ENCODE measurements around the gene PPP1R12B.
"Not testable (repeated sequence)": the region's sequence is repeated elsewhere in the genome, so short reads cannot be mapped to it uniquely, and the experiment has no call there.

The PPP1R12B gene

GRCh38 chr1:202619505-202619904 is 271.0 kb downstream of the PPP1R12B start:
- no peak for DNase-seq

DNA sequence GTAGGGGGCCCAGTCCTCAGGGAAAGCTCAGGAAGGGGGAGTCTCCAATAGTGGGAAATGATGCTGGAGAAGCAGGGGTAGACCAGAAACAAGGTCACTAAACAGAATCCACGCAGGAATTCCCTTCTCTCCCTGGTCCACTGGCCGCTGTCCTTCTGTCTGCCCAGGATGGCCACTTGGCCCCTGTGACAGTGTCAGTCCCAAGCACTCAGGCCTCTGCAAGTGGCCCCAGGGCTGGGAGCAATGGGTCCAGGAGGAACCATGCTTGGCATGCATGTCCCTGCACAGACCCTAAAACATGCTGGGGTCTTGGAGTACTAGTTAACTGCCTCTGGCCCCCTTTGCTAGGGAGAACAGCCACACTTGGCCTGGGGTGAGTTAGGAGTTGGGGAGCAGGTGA is 271.5 kb downstream of the PPP1R12B start:
- DNase-seq = not testable (repeated sequence)

GRCh38 chr1:202621446-202621845 is 272.9 kb downstream of the PPP1R12B start:
- DNase-seq = no peak

DNA sequence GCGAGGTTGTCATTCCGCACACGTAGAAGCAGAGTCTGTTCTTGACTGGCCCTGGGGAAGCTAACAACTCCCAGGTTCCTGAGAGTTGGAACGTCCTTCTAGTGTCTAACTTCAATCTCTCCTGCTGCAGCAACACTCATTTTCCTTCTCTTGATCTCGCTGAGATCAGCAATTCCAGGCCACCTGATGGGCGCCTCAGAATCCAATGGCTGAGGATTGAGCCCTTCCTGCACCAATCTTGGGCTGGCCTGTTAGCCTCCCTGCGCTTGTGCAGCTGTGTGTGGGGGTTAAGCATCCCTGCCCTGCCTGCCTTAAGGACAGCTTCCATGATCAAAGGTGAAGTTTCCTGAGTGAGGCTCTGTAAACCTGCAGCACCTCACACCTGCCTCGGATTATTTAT is 273.9 kb downstream of the PPP1R12B start:
- DNase-seq = no peak

DNA sequence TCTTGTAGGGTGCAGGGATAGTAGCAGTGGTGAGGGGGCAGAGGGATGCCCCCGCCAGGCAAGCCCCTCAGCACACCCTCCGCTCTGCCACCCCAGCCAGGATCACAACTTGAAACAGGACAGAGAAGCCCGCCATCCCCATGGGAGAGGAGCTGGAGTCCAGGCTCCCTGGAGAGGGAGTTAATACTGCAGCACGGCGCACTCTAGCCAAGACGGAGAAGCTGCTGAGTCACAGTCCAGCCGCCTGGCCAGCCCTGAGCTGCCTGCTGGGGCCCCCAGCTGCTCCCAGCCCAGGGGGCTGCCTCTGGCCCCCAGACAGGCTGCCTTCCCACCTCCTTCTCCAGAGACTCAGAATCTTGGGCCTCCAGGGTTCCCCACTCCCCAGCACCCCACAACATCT is 274.6 kb downstream of the PPP1R12B start:
- no peak for DNase-seq

GRCh38 chr1:202623476-202623875 is 275.0 kb downstream of the PPP1R12B start:
- not testable (repeated sequence) for DNase-seq

DNA sequence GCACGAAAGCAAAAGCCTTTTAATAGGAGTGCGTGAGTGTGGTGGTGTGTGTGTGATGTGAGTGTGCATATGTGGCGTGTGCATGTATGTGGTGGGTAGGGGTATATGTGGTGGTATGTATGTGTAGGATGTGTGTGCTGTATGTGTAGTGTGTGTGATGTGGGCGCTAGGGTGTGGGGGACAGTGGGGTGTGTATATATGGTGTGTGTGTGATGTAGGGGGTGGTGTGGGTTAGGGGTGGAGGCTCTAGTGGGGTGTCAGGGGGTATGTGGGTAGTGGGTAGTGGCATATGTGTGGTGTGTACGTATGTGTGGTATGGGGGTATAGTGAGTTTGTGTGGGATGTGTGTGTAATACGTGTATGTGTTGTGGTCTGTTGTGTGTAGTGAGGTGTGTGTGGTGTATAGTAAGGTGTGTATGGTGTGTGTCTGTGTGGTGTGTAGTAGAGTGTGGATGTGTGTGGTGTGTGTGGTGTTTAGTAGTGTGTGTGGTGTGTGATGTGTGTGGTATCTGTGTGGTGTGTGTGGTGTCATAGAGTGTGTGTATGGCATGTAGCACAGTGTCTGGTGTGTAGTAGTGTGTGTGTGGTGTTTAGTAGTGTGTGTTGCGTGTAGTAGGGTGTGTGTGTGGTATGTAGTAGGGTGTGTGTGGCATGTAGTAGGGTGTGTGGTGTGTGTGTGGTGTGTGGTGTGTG is 275.7 kb downstream of the PPP1R12B start:
- no peak for DNase-seq

- DNase-seq = no peak
These were observed 276.2 kb downstream of the PPP1R12B start for GRCh38 chr1:202624781-202625108.

DNA sequence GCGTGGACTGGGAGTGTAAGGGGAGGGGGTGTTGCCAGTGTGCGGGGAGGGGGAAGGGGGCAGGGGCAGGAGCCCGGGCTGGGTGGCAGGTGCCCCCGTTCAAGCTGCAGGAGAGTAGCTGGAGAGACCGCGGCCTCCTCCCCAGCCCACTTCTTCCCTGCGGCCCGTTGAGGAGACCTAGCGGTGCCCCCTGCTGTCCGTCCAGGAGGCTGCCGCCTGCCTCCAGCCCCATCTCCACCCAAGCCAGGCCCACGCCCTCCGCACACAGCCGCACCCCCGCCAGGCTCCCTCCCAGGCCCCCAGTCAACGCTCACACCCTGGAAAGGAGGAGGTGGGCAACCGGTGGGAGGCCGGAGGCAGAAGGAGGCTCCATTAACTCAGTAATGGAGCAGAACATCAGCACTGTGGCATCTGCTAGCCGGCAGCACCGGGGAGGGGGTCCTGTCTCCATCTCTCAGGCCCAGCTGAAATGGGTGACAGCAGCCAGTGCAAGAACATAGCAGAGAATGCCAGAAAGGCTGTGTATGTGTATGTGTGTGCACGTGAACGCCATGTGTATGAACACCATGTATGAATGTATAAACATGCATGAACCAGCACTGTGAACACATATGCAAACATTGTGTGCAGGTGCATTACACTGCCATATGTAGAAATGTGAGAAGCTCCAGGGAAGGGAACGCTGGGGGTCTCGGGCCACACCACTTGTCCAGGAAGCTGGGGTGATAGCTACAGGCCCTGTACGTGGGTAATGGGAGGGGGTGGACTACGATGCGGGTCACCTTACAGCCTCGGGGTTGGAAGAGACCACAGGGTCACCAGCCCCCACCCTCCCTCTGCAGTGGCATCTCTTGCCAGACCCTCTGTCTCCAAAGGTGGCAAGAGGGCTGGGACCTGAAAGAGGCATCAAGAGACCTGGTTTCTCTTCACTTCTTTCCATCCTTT is 277.2 kb downstream of the PPP1R12B start:
- peak; percentile 50 for DNase-seq

DNA sequence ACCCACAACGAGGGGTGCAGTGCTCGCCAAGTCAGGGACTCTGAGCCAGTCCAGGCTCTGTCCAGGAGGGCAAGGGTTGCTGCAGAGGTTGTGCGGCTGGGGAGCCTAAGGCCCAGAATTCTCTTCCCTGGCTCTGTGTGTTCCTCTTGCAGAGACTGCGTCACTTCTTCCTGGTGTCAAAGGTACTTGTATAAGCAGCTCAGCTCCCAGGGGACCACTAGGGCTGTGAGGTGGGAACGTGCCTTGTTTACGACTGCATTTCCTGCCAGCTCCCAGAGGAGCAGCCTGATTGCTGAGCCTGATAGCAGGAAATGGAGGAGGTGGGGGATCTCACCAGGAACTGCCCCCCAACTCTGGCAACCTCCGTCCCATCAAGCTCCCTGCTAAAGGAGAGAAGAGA is 278.5 kb downstream of the PPP1R12B start:
- not testable (repeated sequence) for DNase-seq

GRCh38 chr1:202627841-202628565 is 279.5 kb downstream of the PPP1R12B start:
- no peak for DNase-seq

GRCh38 chr1:202628646-202629215 is 280.2 kb downstream of the PPP1R12B start:
- no peak for DNase-seq

GRCh38 chr1:202629257-202629811 is 280.8 kb downstream of the PPP1R12B start:
- DNase-seq = not testable (repeated sequence)

DNA sequence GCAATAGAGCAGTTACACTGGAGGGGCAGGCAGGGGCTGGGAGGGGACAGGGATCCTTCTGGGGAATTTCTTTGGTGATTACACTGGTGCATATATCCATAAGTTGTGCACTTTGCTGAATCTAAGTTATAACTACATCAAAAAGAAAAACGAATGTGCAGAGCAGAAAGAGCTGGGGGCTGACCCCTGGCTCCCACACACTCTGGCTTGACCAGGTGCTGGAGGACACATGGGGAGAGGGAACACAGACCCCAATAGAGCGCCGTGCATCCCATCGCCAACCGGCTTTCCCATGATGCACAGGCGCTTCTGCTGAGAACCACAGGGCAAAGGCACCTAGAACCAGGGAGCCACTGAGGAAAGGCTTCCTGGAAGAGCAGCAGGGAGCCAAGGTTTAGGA is 281.6 kb downstream of the PPP1R12B start:
- not testable (repeated sequence) for DNase-seq

DNA sequence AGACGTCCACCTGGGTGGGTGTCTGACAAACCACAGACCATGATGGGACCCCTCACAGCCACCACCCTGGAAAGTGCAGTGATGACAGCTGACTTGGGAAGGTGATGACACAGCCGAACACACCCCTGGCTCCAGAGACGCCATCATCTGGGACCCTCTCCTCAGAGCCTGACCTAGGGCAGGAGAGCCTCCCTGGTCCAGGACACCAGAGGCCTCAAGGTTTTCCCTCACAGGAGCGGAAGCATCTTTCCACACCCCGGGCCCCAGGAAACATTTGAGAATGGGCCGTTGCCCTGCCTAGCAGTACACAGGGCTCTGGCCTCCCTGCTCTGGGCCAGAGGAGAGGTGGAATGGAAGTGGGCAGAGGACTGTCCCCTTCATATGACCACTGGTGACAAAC is 282.0 kb downstream of the PPP1R12B start:
- no peak for DNase-seq

- DNase-seq = no peak
These were observed 282.8 kb downstream of the PPP1R12B start for GRCh38 chr1:202631076-202631923.

DNA sequence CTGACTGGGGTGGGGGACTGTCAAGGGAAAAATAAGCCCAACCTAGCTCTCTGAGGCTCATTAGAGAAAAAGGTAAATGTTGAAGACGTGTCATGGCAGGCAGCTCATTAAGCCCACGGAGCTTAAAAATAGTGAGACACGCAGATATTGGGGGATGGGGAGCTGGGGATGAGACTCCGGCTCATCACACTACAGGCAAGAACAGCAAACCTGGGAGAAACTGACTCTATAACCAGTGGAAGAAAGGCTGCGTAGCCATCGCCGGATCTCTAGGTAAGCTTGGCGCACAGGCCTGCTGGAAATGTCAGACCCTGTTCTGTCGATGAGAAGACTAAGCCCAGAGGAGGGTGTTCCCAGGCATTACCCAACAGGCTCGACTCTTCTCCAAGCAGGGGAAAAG is 283.7 kb downstream of the PPP1R12B start:
- no peak for DNase-seq

DNA sequence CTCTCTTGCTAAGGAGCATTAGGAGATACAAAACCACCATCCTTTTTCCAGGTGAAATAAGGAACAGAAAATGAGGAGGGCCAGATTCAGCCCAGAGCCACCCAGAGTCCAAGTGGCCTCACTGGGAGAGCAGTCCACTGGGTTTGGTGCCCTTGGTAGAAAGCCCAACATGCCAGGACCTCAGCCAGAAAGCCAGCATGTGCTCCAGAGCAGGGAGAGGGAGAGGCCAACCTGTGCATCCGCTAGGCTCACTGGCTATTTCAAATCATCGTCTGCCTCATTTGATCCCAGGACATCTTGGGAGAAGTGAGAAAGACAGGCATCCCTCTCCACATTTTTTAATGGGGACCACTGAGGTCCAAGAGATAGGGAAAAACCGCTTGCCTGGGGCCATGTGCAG is 287.7 kb downstream of the PPP1R12B start:
- not testable (repeated sequence) for DNase-seq

DNA sequence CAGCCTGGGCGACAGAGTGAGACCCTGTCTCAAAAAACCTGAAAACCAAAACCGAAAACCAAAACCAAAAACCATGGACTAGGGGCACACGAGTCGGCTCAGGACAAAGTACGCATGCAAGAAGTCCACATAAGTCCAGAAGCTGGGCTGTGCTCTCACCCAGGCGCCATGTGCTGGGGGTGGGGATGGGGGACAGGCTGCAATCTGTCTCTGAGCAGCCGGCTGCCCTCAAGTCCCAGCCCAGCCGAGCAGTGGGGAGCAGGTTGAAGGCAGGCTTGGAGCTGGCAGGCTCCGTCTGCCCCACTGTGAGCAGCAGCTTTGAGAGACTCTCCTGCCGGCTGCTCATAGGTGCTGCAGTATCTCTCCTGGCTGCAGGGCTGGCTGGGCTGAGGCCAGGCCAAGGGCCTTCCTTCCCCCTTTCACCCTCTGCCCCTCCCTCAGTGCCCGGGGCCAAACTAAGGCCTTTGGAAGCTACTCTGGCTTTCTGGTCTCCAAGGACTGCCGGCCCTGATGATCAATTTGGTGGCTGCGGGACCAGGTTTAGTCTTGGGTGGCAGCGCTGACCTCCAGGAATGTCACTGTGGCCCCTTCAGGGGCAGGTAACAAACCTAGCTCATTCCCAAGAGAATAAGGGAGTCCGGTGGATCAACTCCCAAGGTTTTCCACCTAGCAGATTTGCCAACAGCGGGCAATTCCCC is 289.0 kb downstream of the PPP1R12B start:
- not testable (repeated sequence) for DNase-seq

GRCh38 chr1:202638019-202638700 is 289.7 kb downstream of the PPP1R12B start:
- no peak for DNase-seq
